Measurements from ENCODE around the gene TIMM44.

Gene TIMM44, protein sequence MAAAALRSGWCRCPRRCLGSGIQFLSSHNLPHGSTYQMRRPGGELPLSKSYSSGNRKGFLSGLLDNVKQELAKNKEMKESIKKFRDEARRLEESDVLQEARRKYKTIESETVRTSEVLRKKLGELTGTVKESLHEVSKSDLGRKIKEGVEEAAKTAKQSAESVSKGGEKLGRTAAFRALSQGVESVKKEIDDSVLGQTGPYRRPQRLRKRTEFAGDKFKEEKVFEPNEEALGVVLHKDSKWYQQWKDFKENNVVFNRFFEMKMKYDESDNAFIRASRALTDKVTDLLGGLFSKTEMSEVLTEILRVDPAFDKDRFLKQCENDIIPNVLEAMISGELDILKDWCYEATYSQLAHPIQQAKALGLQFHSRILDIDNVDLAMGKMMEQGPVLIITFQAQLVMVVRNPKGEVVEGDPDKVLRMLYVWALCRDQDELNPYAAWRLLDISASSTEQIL

DNA sequence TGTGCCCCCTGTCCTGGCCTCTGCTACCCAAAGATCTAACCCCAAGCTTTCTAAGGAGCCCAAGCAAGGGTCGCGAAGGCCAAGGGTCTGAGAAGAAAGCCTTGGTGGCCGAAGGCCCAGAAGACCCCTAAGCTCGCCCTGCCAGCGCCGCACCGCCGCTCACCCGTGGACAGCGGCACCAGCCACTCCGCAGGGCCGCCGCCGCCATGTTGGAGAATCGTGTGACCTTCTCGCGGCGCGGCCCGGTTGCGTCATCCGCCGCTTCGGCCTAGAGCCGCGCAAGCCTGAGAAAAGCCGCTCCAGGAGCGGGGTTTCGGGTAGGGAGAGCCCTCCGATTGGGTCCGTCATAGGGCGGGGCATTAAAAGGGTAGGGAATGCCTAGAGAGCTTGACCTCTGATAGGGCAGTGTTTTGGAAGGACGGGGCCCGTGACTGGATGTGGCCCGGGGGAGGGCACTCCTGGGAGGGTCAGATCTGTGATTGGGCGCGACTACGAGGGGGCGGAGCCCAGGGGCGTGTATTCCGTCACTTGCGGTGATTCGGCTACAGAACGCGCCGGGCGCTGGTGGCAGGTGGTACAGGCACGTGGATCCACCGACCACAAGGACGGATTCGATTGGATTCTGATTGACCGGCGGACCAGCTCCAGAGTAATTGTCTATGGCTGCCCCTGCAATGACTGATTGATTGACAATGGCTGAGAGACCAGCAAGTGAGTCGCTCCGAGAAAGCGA is at the start of gene TIMM44:
Gene TIMM44 (minus strand): TSS at position 223 of the 733 bp plus-strand sequence. CDS start 15 bp downstream, at position 208.
- peak; percentile 96 to 99 for DNase-seq

DNA sequence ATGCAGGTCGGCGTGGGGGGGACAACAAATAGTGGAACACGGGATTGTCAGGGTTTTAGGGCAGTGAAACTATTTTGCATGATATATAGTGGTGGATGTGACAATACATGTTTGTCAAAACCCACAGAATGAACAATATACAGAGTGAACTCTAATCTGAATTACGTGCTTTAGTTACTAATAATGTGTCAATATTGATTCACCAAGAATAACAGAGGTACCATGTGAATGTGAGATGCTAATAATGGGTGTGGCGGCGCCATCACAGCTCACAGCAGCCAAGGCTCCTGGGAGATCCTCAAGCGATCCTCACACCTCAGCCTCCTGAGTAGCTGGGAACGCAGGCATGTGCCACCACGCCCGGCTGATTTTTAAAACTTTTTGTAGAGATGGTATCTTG is 49.1 kb upstream of the TIMM44 start:
- DNase-seq, result no peak

DNA sequence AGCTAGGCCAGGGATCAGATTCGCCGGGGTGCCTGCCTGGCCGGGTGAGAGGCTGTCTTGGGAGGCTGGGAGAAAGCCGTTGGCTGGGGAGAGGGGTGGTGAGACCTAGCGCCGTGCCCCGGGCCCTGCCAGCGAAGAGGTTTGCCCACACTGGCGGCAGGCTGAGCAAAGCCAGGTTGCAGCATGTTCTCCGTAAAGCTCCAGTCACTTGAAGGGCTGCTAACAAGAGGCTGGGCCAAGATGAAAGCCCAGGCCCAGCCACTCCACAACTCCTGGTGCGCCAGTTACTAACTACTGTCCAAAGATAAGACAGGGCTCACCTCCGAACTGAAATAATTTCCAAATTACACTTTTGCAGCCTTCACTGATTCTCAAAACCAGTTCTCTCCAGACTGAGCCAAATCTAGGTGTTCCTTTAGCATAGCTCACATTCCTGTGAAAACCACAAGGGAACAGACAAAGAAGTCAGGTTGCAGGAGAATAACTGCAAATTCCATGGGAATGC is 45.7 kb upstream of the TIMM44 start:
- no peak for DNase-seq

DNA sequence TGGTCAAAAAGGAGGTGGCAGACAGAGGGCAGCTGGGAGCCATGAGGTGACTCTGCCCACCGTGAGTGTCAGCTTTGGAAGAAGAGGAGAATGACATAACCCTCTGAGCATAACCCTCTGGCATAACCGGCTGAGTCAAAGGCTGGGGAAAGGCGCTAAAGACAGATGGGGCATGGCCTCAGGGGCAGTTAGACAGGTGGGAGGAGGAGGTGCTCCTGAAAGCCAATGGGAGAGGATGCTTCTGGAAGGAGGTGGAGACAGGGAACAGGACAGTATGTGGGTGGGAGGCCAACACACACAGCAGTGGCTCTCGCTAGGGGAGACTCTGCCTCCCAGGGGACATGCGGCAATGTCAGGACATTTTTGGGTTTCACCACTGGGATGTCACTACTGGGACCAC is 44.8 kb upstream of the TIMM44 start:
- no peak for DNase-seq

DNA sequence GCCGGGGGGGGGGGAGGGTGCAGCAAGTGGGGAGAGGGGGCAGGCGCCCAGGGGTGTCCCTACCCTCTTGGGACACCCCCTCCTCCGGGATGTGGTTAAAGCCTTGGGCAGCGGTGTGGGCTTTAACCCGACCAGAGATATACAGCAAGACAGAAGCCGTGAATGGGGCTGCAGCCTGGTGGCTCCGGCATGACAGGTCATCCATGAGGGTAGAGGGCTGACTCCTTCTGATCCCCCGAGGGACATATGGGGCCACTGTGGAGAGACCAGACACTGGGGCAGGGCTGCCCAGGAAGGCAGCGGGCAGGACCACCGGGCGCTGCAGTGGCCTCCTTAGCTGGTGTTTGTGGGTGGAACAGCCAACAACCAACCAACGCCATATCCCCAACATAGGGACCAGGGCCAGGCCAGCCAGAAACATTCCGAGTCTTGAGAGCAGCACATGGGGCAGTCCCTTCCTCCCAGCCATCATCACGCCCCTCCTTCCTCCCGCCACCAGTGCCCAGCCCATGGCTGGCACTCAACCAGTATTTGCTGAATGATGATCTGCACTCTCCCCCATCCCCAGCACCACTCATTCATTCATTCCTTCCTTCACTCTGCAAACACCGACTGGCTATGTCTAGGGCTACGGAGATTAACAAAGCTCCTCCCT is 43.8 kb upstream of the TIMM44 start:
- DNase-seq, result no peak

DNA sequence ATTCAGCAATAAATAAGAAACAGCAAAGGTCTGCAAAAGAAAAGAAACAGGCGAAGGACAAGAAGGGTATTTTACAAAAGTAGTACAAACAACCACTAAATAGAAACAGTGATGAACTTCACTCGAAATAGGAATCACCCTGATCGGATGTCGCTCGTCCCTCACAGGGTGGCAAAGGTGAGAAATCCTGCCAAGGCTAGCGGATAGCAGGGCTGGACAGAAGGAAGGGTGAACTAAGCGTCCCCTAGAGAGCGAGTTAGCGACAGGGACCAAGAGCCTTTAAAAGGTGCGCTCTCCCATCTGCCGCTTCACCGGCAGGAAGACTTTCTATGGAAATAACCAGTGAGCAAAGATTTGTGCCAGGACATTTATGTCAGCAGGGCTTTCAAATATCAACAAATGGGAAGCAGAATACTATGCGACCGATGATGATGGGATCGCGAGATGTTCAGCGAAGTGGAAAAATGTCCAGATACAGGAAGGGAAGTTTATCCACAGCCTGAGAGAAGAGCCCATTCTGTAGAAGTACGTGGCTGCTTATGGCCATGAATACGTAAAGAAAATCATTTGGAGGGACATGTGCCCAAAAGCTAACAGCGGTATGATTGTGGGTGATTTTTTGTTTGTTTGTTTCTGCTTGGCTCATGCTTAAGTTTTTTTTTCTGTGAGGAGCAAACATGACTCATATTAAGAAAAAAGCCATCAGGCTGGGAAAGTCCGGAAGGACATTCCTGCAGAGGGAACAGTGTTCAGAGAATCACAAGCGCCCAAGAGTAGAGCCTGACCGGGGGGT is 43.1 kb upstream of the TIMM44 start:
- no peak for DNase-seq

DNA sequence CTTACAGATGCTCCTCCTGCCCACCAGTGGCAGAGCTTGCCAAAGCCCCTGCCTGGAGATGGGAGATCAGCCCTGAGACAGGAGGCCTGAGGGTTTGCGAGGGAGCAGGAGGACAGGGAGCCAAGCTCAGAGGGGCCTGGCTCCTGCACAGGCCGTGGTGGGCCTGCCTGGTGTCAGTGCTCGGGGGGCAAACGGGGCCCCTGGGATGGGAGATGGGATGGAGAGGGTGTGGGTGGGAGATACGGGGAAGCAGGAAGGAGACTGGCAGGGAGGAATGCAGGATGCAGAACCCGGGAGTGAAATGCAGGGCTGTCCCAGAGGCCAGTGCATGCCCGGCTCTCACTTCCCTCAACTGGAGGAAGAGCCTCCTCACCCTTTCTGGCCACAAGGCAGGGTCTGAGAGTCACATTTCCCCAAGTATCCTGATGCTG is 42.0 kb upstream of the TIMM44 start:
- DNase-seq, result no peak

DNA sequence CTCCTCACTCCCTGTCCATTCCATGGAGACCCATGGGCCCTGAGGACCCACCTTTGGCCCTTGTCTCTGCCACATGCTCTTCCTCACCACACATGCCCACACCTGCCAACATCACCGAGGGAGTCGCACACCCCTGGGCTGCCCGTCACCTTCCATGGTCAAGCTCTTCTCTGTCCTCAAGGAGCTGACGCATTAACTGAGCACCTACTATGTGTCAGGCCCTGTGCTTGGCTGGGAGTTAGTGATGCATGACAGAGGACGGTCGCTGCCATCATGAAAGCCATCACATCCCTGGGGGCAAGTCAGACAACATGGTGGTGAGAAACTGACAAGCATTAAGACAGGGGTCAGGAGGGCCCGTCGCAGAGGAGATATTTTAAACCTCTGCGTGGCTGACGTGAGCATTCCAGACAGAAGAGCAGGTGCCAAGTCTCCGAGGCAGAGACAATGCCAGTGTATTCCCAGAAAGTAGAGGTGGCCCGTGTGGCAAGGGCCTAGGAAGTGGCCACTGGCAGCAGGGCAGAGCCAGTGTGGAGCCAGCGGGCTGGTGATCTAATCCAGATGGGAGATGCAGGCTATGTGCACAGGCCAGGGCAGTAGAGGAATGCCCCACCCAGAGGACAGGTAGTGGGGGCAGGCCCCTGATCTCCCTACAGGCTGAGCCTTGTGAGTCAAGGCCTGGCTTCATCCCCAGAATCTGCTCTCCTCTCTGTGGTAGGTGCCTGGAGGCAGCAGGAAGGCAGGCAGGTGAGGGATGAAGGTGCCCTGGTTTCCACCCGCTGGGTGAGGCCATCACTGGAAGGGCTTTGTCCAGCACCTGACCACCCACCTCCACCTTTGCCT is 40.8 kb upstream of the TIMM44 start:
- no peak for DNase-seq

DNA sequence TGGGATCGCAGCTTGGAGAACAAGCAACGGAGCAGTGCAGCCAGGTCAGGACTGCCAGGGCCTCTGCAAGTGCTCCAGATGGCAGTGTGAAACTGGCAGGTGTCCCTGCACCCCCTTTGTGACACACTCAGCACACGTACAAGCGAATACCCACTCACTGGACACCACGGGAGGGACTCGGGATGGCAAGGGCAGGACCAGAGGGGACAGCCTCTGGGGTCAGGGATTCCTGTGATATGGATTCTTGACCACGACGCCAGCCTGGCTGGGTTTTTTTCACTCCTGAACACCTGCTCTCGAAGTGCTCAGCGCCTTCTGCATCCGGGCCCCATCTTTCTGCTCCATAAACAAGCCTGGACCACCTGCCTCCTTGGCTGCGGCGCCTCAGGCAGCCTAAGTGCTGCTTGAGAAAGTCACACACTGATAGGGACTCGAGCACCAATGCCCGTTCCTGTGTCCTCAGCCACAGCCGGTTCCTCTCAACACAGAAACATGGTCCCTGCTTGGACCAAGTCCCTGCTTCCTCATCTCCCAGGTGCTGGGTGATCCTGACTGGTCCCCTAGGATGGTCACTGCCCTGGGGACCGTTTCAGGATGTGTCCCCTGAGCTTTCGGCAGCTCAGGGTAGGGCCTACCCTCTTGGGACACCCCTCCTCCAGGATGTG is 40.0 kb upstream of the TIMM44 start:
- DNase-seq, result no peak

DNA sequence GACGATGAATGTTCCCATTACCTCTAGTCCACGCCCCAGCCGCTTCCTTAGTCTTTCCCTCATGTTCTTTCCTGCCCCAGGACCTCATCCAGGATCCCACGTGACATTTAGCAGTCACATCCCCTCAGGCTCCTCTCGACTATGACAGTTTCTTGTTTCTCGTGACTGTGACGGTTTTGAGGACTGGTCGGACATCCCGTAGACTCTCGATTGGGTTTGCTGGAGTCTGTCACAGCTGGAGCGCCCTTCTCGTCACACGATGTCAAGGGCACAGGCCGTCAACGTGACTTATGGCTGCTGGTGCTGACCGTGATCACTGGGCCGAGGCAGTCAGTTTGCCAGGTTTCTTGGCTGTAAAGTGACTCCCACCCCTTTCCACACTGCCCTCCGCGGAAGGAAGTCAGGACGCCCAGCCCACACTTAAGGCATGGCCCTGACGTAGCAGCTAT is 39.2 kb upstream of the TIMM44 start:
- no peak for DNase-seq

DNA sequence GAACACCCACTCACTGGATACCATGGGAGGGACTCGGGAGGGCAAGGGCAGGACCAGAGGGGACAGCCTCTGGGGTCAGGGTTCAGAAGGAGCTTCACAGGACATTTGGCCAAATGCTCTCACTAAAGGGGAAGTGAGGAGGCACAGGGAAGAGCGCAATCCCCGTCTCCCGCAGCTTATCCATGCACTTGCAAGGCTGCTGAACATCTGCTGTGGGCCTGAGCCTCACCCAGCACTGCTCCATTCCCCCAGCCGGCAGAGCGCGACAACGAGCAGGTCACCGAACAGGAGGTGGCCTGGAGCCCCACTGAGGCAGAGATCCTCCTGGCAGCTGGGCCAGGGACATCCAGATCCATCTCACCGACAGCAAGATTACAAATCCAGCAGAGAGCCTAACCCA is 38.6 kb upstream of the TIMM44 start:
- no peak for DNase-seq

DNA sequence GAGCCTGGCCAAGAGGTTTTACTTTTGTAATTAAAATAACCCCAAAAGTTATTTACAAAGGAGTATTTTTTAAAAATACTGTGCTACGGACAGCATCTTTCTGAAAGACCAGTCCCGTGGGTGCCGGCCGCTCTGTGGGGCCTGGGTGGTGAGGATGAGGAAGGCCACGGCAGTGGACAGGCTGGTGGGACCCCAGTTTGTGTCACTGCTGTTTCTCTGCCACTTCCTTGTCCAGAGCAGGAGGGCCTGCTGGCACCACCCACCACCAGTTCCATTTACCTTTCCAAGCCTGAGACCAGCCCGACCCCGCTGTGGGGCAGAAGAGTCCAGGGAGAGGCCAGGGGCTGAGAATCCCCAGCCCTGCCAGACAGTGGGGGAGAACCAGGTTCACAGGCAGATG is 38.2 kb upstream of the TIMM44 start:
- DNase-seq, result no peak

DNA sequence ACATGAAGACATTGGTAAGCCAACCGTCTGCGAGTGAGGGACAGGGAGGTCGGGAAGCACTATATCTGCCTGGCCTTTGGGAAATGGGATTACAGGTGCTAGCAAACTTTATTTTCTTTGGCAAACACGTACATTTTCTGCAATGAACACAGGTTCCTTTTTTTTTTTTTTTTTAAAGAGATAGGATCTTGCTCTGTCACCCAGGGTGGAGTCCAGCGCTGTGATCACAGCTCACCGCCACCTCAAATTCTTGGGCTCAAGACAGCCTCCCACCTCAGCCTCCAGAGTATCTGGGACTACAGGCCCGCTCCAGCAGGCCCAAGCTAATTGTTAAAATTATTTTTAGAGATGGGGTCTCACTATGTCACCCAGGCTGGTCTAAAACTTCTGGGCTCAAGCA is 37.7 kb upstream of the TIMM44 start:
- DNase-seq, result no peak

DNA sequence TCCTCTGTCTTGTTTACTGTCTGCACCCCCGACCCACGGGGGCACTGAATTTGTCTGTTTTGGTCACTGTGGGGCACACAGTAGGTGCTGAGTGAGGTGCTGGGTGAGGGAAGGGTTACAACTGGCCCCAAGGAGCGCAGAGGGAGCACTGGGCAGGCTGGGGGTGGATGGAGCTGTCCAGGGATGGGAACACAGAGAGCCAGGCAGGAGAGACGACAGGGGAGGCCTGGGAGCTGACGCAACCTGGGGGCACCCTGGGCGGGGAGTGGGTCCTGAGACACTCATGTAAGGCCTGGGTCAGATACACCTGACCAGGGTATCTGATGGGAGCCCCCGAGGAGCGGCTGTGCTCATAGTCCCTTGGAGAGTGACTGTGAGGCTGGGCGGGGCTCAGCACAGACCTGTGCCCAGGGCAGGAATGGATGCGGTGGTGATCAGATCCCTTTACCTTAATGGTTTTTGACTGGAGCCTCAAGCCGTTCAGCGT is 37.2 kb upstream of the TIMM44 start:
- DNase-seq, result no peak

DNA sequence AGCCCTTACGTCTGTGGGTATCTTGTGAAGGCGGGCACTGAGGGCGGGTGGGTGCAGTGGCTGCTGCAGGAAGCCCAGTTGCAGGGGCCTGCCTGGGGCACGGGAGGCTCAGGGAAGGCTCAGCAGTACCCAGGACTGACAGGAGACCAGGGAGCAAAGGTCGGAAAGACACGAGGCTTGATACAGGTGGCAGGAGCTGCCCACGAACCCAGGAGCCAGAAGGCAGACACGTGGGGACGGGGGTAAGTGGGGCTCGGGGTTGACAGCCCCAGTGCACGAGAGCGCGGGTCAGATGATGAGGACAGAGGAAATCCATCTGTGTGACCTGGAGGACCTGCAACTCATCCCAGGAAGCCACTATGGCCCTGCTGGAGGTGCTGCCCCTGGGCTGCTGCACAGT is 36.7 kb upstream of the TIMM44 start:
- no peak for DNase-seq

DNA sequence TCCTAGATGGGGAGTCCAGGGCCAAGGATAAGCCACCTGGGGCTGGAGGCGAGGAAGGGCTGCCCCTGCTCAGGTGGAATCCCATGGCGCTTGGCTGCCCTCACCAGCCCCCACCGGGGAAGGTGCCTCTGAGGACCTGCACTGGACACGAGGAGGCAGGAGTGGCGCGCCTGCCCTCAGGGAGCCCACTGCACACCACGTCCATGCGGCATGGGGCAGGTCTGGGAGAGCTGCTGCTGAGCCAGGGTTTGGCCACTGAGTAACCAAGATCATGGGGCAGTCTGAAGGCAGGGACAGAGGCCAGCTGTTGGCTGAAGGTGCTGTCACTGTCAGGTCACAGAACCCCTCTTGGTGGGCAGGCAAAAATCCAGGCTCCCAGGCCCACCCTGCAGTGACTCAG is 36.1 kb upstream of the TIMM44 start:
- DNase-seq, result no peak

DNA sequence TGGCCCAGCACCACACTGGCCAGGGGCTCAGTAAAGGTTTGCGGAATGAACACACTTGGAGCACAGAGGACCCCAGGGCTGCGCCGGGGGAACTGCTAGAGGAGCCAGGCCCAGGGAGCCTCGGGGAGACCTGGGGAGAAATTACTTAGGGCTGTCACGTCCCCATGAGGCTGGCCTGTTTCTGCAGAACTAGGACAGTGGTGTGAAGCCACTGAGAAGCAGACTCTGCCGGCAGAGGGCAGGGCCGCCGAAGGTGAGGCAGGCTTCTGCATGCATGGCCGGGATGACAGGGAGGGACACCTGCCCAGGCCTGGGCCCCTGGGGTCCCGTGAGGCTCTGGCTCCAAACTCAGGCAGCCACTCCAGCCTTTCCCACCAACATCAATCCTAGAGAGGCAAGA is 35.5 kb upstream of the TIMM44 start:
- DNase-seq, result no peak

DNA sequence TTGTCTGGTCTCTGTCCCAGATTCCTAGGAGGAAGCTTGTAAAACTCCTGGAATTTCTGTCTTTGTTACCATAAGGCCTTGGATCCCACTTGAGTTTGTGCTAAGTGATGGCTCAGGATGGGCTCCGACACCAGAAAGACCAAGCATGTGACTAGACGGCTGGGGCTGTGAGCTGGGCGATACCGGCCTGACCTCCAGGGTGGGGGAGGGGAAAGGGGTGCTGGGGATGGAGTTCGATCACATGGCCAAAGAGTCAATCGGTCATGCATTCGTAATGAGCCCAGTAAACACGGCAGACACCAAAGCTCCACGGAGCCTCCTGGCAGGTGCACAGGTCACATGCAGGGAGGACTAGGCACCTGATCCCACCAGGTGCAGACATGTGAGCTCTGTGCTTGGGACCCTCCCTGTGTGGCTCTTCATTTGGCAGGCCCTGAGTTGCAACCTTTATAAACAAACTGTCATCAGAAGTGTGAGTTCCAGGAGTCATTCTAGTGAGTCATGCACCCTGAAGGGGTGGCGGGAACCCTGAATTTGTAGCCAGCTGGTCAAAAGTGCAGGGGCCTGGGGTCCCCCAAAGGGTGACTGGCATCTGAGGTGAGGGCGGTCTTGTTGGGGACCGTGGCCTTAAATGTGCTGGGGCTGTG is 34.8 kb upstream of the TIMM44 start:
- no peak for DNase-seq

DNA sequence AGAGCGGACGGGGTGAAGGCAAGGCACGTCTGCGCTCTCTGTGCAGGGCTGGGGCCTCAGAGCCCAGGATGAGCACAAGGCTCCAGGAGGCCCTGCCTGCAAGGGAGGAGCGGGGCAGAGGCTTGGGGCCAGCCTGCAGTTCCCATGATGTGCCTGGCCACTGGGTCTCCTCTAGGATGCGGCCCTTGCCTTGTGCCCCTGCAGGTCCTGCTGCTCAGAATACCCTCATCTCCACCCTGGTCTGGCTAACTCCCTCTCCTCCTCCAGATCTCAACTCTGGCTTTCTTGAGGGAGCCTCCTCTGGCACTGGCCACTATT is 34.2 kb upstream of the TIMM44 start:
- DNase-seq, result no peak

DNA sequence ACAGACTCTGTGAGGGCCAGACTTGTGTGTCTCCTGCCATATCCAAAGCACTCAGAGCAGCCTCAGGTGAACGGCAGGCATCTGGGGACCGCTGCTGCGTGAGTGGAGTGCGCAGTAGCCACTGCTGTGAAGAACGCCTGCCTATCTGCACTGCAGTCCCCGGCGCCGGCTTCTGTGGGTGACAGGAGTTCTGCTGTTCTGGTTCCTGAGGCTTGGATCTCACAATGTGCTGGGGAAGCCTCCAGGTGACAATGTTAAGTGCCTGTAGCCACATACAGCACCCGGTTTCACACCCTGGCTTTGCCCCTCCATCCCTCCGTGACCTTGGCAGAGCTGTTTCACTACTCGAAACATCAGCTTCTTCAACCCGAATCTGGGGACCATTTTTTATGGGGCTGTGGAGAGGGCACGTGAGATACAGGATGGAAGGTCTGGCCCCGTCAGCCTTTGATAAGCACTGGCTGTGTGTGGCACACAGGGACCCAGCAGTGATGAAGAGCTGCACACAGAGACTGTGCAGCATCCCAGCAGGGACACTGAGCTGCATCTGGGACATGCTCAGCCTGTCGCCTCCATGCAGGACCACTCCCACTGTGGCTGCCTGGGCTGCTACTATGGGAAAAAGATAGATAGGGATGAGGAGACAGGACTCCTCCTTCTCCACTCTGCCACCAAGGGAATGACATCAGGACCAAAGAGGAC is 33.7 kb upstream of the TIMM44 start:
- DNase-seq, result no peak
